HG03175 (cell line): ENCODE results near the gene TCF25.
A peak's percentile ranks its signal among the peaks of the same experiment; 100 is the strongest.
"Not testable (repeated sequence)": the region's sequence is repeated elsewhere in the genome, so short reads cannot be mapped to it uniquely, and the experiment has no call there.

Experiments
- ATAC-seq: cut with Tn5 transposase; IDR thresholded peaks from one replicate; pipeline ENCODE4 v1.9.1; 2021; ENCODE audit warnings: mild to moderate bottlenecking, moderate library complexity; ENCODE audit not compliant: unreplicated experiment

Gene TCF25

DNA sequence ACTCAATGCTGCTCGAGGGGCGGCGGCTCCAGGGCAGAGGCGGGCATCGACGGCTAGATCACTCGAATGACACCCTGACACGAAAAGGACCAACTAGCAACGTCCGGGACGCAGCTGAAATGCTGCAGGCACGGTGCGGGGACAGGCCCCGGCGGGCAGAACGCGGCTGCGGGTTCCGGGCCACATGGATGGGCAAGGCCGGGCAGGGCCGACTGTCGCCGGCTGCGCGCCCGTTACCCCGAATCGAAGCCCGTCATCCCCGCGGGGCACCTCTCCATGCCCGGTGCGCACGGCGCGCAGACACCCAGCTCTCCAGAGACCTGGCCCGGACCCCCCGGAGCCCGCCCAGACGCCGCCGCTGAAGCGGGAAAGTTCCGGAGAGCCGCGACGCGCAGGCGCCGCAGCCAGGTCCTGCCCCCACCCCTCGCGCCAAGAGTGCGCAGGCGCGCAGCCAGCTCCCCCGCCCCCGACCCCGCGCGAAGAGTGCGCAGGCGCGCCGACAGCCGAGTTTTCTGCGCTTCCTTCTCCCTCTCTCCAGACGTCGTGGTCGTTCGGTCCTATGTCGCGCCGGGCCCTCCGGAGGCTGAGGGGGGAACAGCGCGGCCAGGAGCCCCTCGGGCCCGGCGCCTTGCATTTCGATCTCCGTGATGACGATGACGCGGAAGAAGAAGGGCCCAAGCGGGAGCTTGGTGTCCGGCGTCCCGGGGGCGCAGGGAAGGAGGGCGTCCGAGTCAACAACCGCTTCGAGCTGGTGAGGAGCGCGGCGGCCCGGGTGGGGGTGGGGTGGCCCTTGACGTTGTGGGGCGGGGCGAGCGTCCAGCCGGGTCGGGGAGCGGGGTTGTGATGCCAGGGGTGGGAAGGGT, at the start of gene TCF25:
TCF25 (plus strand) TSS at position 484 of the 863 bp plus-strand sequence; CDS start at position 560, 76 bp downstream.
- ATAC-seq, result peak; percentile 38

DNA sequence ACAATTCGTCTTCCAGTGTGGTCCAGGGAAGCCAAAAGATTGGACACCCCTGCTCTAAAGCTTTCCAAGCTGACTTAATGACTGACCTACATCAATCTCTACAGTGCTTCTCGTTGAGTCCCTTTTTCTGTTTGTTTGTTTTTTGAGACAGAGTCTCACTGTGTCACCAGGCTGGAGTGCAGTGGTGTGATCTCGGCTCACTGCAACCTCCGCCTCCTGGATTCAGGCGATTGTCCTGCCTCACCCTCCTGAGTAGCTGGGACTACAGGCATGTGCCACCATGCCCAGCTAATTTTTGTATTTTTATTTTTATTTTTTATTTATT, 49.6 kb upstream of the TCF25 start:
- not testable (repeated sequence) for ATAC-seq

- ATAC-seq, result no peak
Measured at GRCh38 chr16:89826531-89827382, 46.6 kb upstream of the TCF25 start.

DNA sequence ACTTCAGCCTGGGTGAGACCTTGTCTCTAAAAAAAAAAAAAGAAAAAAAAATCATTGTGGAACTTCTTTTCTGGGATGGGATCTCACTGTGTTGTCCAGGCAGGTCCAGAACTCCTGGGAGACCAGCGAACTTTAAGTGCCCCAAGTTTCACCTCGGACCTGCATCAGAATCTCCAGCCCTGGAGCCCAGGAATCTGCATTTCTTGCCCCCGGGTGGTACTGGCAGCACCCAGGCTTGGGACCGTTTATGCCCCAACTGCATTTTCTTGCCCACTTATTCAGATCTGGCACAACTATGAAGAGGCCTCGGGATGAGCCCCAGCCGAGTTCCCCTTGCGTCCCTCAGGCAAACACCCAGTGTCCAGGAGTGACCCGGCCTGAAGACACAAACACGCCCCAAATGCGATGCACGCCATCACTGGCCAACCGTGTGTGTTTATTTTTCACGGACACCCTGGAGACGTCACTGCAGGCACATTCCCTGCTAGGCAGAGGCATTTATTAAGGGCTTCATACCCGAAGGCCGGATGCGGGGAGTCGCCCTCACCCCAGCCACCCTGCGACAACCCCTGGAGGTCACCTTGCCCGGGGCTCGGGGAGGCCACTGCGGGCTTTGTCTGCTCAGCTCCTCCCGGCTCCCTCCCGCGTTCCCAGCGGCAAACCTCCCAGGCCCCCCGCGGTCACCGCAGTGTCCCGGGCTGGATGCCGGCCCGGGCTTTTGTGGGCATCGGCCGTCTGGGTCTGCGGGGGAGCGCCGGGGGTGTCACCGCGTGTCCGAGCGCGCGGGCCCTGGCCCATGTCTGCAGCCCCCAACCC, 45.8 kb upstream of the TCF25 start:
- no peak for ATAC-seq

DNA sequence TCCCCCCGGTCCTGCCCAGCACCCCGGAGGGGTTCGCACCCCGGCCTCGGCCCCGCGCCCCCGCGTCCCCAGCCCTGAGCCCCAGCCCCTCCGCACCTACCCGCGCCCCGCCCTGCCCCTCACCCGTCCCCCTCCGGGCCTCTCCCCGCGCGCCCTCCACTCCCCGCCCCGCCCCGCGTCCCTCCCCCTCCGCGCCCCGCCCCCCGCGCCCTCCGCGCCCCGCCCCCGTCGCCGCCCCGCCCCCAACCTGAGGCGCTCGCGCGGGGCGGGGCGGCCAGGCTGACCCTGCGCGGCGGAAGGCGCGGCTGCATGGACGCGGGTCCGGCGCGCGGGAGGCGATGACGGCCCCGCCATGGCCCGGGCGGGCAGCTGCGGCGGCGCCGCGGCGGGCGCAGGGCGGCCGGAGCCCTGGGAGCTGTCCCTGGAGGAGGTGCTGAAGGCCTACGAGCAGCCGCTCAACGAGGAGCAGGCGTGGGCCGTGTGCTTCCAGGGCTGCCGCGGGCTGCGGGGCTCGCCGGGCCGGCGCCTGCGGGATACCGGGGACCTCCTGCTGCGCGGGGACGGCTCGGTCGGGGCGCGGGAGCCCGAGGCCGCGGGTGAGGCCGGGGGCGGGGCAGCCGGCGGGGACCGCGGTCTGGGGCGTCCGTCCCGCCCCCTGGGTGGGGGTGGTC, 45.1 kb upstream of the TCF25 start, which contains the start of gene SPIRE2:
SPIRE2 (plus strand) TSS at position 277 of the 671 bp plus-strand sequence; CDS start at position 353, 76 bp downstream.
- ATAC-seq, result no peak

DNA sequence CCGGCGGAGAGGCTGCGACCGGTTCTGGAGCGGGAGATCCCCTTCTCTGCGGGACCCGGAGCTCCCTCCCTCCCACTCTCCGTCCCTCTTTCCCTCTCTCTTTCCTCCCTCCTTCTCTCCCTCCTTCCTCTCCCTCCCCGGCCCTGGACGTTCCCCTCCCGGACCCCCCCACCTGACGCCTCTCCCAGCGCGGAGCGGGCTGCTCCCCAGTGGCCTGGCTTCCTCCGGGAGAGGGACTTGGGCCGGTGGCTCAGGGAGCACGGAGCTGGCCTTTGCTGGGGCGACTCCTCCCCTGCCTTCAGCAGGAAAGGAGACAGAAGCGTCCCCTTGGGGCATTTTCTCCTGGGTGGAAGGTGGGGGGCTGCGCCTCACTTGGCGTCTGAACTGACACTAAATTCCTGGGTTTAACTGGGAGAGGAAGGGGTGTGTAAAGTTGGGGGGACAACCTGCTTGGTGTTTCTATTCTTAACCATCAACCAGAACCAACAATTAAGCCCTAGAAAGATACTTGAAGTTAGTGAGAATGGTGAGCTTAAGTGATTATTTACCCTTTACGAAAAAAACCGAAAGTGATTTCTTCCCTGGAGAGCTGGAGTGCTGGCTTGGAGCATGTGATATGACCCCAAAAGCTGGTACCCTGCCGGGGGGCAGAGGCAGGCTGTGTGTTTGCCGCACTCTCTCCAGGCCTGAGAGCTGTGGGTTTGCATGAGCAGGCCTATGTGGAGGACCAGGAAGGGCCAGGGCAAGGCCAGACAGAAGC, 44.3 kb upstream of the TCF25 start:
- ATAC-seq, result no peak

DNA sequence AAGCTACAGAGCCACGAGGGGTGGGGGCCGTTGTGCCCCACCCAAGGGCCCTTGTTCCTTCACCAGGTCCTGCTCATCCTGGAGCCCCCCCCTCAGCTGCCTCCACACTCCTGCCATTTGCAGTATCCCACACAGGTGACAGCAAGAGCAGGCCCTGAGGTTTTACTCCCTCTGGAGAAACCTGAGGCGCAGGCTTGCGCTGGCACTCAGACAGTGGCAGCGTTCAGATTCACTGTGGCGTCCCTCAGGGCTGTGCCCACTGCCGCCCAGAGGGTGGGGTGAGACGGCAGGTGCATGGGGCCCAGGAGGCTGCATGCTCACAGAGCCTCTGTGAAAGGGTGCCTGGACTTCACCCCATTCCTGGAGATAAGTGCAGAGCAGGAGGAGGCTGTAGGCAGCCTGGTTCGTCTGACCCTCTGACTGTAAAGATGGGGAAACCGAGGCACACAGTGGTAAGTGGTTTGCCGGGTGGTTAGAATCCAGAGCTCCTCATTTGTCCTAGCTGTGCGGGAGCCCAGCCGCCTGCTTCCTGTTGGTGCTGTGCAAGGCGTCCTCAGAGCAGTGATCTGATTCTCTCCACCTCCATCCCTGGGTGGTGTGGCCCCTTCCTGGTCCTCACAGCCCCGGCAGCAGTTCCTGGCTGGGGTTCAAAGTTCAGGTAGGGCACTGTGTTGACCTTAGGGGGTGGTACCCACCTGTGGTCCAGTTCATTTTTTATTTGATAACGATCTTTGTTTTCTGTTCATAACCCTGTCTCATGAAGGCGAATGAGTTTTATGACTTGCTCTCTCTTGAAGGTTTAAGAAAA, 43.6 kb upstream of the TCF25 start:
- no peak for ATAC-seq

DNA sequence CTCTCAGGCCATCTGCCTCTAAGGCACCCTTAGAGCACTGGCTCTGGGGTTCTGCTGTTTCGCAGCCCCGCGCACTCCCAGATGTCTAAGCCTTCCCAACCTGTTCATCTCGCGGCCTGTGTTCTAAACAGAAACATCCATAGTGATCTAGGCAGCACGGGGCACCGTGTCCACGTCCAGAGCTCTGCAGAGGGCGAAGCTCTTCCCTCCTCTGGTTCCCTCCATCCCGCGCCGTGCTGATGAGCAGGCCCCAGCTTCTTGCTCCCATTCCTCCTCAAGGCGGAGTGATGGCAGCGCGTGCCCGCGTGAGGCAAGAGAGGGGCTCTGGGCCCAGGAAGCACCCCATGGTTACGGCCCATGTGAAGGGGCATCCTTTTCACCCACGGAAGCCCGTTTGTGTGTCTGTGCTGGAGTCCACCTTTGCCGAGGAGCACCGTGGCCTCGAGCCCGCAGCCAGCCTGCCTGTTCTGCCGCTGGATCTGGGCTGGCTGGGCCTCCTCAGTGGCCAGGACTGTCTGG, 41.5 kb upstream of the TCF25 start:
- no peak for ATAC-seq

GRCh38 chr16:89833664-89834363, 39.6 kb upstream of the TCF25 start:
- ATAC-seq, result not testable (repeated sequence)

DNA sequence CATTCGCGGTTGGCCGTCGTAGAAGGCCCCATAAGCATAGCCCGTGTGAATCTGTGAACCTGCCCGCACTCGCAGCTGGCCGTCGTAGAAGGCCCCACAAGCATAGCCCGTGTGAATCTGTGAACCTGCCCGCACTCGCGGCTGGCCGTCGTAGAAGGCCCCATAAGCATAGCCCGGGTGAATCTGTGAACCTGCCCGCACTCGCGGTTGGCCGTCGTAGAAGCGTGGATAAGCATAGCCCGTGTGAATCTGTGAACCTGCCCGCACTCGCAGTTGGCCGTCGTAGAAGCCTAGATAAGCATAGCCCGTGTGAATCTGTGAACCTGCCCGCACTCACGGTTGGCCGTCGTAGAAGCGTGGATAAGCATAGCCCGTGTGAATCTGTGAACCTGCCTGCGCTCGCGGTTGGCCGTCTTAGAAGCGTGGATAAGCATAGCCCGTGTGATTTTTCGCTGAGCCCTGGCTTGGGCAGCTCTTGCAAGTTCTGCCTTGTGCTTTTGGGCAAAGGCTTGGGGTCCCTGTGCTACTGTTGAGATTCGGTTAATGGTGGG, 38.5 kb upstream of the TCF25 start:
- not testable (repeated sequence) for ATAC-seq

DNA sequence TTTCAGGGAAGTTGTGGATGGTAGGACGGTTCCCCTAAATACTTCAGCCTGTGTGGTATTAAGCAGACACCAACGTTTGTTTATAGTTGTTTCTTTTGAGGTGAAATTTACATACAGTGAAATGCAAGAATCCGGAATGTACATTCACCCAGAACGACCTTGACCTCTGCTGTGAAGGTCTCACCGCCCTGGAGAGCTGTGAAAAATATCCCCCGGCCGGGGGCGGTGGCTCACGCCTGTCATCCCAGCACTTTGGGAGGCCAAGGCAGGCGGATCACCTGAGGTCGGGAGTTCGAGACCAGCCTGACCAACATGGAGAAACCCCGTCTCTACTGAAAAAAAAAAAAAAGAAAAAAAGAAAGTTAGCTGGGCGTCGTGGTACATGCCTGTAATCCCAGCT, 36.9 kb upstream of the TCF25 start:
- not testable (repeated sequence) for ATAC-seq

- ATAC-seq, result no peak
Measured at GRCh38 chr16:89837014-89837546, 36.3 kb upstream of the TCF25 start.

DNA sequence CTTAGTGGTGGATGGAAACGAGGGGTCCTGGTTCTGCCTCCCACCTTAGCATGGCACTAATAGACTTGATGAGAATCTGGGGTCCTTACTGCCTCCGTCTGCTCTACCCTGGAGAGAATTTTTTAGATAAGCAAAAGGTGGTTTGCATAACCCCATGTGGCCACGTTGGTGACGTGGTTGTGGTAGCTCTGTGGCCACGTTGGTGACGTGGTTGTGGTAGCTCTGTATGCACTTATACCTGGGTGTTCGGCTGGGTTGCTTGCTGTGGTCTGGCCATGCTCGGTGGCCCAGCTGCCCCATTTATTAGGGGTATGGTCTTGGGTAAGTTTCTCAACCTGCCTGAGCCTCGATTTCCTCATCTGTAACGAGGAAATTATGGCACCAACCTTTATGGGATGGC, 32.1 kb upstream of the TCF25 start:
- no peak for ATAC-seq

- no peak for ATAC-seq
Measured at GRCh38 chr16:89842471-89843408, 30.7 kb upstream of the TCF25 start.

DNA sequence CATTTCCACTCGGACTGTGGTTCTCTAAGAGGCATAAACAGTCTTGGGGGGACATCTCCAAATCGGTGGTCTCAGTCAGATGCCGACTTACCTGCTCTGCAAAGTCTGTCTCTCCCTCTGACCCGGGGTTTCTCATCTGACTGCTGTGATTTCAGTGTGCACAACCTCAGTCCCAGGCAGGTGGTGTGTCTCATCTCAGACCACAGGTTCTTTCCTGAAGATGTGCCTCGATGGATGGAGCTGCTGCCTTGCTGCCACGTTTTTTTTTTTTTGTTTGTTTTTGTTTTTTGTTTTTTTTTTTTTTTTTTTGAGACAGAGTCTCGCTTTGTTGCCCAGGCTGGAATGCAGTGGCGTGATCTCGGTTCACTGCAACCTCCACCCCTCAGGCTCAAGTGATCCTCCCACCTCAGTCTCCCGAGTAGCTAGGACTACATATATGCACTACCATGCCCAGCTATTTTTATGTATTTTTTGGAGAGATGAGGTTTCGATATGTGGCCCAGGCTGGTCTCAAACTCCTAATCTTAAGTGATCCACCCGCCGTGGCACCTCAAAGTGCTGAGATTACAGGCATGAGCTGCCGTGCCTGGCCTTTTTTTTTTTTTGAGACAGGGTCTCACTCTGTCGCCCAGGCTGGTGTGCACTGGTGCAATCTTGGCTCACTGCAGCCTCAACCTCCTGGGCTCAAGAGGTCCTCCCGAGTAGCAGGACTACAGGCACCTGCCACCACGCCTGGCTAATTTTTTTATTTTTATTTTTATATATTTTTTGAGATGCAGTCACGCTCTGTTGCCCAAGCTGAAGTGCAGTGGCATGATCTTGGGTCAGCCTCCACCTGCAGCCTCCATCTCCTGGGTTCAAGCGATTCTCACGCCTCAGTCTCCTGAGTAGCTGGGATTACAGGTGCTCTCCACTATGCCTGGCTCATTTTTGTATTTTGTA, 29.7 kb upstream of the TCF25 start:
- no peak for ATAC-seq
